ENCODE measurements around the gene CERS2.

The CERS2 gene

DNA sequence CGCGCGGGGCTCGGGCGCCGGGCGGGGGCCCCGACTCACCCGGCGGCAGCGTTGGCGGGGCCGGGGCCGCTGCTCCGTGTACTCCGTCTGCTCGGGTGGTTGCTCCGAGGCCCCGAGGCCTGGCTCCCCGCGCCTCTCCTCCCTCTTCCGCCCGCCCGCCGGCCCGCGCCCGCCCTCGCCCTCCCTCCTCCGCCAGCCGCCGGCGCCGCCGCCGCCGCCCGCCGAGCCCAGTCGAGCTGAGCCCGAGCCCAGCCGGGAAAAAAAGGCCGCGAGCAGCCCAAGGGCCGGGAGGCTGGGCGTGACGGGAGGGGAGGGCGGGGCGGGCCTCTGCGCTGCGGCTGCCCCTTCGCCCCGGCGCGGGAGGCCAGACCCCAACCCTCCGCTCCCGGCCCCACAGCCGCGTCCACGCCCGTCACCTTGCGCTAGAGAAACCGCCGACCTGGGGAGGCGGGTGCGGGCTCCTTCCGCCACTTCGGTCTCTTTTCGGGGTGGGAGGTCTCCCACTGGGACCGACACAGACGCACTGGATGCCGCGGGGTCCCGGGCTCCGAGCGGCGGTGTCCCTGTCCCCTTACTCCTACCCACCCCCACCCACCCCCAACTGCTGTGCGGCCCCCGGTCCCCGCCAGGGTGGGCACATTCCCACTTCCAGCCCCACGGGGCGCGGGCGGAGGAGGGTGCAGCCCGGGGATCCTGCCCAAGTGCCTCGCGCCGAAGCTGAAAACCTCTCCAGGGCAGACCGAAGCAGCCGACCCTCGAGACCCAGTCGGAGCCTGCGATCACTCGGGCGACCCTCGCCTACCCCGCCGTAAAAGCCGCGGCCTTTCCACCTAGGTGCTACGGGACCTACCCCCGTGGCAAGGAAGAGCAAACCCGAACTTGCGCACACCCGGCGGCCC, at the start of gene CERS2:
TSS of gene CERS2 (minus strand) at position 256 of the 899 bp plus-strand sequence. CDS start 5,745 bp downstream, outside the sequence.
- no peak for TF ChIP-seq CTCF (conservative IDR thresholded peaks at IDR 0.05; ENCODE audit: low read depth, low read length)
- H3K4me3 ChIP-seq (ENCODE audit: low read depth, low read length) = peak within 1 kb of the TSS; percentile 90
- peak; percentile 76 for DNase-seq (ENCODE audit: low read depth)

- TF ChIP-seq CTCF (conservative IDR thresholded peaks at IDR 0.05; ENCODE audit: low read depth, low read length) = peak; percentile 40
- DNase-seq (ENCODE audit: low read depth) = peak; percentile 81
- H3K4me3 ChIP-seq (ENCODE audit: low read depth, low read length) = no peak overlapping the region
Observed at GRCh38 chr1:151013518-151013917, 38.9 kb upstream of the CERS2 start.

DNA sequence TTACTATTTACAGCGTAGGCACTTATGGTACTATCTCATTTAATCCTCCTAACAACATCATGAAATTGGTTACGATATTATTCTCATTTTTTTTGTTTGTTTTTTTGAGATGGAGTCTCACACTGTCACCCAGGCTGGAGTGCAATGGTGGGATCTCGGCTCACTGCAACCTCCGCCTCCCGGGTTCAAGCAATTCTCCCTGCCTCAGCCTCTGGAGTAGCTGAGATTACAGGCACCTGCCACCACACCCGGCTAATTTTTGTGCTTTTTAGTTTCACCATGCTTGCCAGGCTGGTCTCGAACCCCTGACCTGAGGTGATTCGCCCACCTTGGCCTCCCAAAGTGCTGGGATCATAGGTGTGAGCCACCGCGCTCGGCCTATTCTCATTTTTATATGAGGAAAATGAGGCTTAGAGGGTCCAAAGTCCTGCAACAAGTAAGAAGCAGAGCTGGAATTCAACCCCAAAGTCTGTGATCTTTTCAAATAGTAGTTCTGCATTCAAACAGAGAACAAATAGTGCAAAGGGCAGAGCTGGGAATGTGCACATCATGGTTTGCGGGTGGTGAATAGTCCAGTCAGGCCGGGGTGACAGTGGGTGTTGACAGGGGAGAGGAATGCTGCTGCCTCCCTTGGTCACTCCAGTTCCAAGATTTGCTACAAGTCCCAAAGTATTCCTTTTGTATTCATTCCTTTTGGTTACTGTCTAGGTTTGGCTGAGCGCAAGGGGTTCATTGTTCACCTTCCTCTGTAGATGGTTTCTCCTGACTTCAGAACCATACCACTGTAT, 38.2 kb upstream of the CERS2 start:
- peak; percentile 88 for DNase-seq (ENCODE audit: low read depth)
- no peak for TF ChIP-seq CTCF (conservative IDR thresholded peaks at IDR 0.05; ENCODE audit: low read depth, low read length)

DNA sequence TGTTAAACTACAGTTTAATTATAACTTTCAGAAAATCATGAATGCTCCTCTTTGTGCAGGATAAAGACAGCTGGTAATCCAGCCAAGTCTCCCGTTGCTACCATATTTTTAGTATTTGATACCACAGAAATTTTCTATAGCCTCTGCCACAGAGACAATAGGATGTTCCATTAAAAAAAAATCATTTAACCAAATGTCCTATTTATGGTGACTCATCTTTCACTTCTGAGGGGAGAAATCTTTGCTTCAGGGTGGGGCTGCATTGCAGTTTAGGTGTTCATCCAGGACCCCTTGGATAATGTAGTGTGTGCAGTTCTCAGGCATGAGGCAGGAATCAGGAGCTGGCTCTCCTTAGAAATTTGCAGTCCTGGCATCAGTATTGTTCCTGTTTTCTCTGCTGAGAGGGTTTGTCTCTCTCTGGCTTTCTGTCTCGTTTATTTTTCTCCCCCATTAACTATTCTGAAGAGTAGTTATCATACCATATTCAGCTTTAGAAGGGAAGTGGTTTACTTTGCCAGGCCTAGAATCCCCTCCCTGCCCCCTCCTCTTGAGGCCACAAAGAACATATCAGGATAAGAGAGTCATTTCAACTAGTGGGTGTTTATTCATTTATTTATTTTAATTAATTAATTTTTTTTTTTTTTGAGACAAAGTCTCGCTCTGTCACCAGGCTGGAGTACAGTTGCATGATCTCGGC, 36.7 kb upstream of the CERS2 start:
- TF ChIP-seq CTCF (conservative IDR thresholded peaks at IDR 0.05; ENCODE audit: low read depth, low read length) = no peak
- no peak for DNase-seq (ENCODE audit: low read depth)
- no peak overlapping the region for H3K4me3 ChIP-seq (ENCODE audit: low read depth, low read length)

More for the DNA sequence above, 38.2 kb upstream of the CERS2 start:
- no peak overlapping the region for H3K4me3 ChIP-seq (ENCODE audit: low read depth, low read length)

DNA sequence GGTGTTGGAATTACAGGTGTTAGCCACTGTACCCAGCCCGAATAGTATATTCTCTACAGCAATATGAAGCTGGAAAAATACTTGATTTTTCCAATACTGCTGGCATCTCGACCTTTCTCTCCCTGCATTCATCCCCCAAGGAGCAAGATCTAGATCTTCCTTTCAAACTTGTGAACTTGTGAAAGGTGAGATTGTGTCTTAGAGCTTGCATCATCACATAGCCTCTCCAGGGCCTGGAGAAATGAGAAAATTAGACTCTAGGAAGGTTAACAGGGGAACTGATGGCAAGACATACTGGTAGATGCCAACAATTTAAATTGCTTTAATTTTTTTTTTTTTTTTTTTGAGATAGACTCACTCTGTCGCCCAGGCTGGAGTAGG, 35.7 kb upstream of the CERS2 start:
- no peak for DNase-seq (ENCODE audit: low read depth)
- H3K4me3 ChIP-seq (ENCODE audit: low read depth, low read length) = no peak overlapping the region
- TF ChIP-seq CTCF (conservative IDR thresholded peaks at IDR 0.05; ENCODE audit: low read depth, low read length) = no peak

- no peak for DNase-seq (ENCODE audit: low read depth)
- no peak for TF ChIP-seq CTCF (conservative IDR thresholded peaks at IDR 0.05; ENCODE audit: low read depth, low read length)
- no peak overlapping the region for H3K4me3 ChIP-seq (ENCODE audit: low read depth, low read length)
Observed at GRCh38 chr1:151009674-151010345, 35.2 kb upstream of the CERS2 start.

Data from choroid plexus epithelial cell (primary cell).